WTC11 (cell line): ENCODE data around the gene SLN.

Experiments
- CREB1 ChIP-seq: sonication (generic); formaldehyde crosslinking; IDR thresholded peaks from 2 replicates; pipeline ENCODE4 v1.8.0; 2023; ENCODE audit warnings: mild to moderate bottlenecking, missing genetic modification reagents
- CREM ChIP-seq: sonication (generic); formaldehyde crosslinking; IDR thresholded peaks from 2 replicates; pipeline ENCODE4 v1.8.1; 2022; ENCODE audit warnings: mild to moderate bottlenecking, missing genetic modification reagents, moderate library complexity
- ELF4 ChIP-seq: sonication (generic); formaldehyde crosslinking; IDR thresholded peaks from 2 replicates; pipeline ENCODE4 v1.8.1; 2022; ENCODE audit warnings: low read depth, mild to moderate bottlenecking, moderate library complexity, missing genetic modification reagents
- FOXJ3 ChIP-seq: sonication (generic); formaldehyde crosslinking; IDR thresholded peaks from 2 replicates; pipeline ENCODE4 v1.9.0; 2021; ENCODE audit warnings: missing genetic modification reagents, mild to moderate bottlenecking, borderline replicate concordance
- GABPB1 ChIP-seq: sonication (generic); formaldehyde crosslinking; IDR thresholded peaks from 2 replicates; pipeline ENCODE4 v1.8.1; 2023; ENCODE audit warnings: mild to moderate bottlenecking, missing genetic modification reagents
- NR3C1 ChIP-seq: sonication (generic); formaldehyde crosslinking; conservative IDR thresholded peaks from 2 replicates; pipeline ENCODE4 v1.8.1; 2023; ENCODE audit warnings: low read depth, mild to moderate bottlenecking, missing genetic modification reagents
- OVOL2 ChIP-seq: fragments of 250-450 bp; sonication (Bioruptor Pico); IDR thresholded peaks from 2 replicates; pipeline ENCODE4 v1.9.0; 2021; ENCODE audit warnings: mild to moderate bottlenecking, borderline replicate concordance
- TCF7 ChIP-seq: sonication (generic); formaldehyde crosslinking; IDR thresholded peaks from 2 replicates; pipeline ENCODE4 v1.8.0; 2022; ENCODE audit warnings: mild to moderate bottlenecking, low read depth, missing genetic modification reagents, moderate library complexity
- TF ChIP-seq, protein P1 (sequence below): fragments of 200-600 bp; IDR thresholded peaks from 2 replicates; pipeline ENCODE4 v1.8.0; 2022; ENCODE audit warnings: antibody characterized with exemption
- TF ChIP-seq, protein P2 (sequence below): fragments of 250-450 bp; sonication (Bioruptor Pico); IDR thresholded peaks from 2 replicates; pipeline ENCODE4 v2.1.2; 2022; ENCODE audit warnings: mild to moderate bottlenecking, moderate library complexity
- TF ChIP-seq, protein P3 (sequence below): sonication (generic); formaldehyde crosslinking; conservative IDR thresholded peaks from 2 replicates; pipeline ENCODE4 v1.8.1; 2023; ENCODE audit warnings: mild to moderate bottlenecking, low read depth, missing genetic modification reagents, moderate library complexity
- TF ChIP-seq, protein P4 (sequence below): sonication (generic); formaldehyde crosslinking; IDR thresholded peaks from 2 replicates; pipeline ENCODE4 v1.8.0; 2022; ENCODE audit warnings: mild to moderate bottlenecking, missing genetic modification reagents
- TF ChIP-seq, protein P5 (sequence below): sonication (generic); formaldehyde crosslinking; IDR thresholded peaks from 2 replicates; pipeline ENCODE4 v1.8.1; 2023; ENCODE audit warnings: mild to moderate bottlenecking, missing genetic modification reagents, moderate library complexity

DNA sequence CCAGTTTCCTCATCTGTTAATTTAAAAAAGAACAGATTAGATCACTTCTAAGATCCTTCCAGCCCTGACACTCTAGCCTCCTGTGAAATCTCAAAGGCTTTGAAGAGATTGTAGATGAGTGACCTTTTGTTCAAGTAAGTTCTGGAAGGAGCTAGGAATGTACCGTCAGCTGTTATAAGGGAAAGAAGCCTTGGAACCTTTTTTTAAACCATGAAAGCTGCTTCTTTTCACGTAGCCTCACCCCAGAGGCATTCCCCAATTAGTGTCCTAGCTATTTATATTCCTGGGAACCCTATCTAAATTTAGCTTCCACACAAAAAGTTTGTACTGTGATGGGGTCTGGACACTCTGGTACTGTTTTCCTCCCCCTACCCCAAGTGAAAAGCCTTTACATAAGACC, 35.8 kb upstream of the SLN start:
- TF ChIP-seq, protein P1, sequence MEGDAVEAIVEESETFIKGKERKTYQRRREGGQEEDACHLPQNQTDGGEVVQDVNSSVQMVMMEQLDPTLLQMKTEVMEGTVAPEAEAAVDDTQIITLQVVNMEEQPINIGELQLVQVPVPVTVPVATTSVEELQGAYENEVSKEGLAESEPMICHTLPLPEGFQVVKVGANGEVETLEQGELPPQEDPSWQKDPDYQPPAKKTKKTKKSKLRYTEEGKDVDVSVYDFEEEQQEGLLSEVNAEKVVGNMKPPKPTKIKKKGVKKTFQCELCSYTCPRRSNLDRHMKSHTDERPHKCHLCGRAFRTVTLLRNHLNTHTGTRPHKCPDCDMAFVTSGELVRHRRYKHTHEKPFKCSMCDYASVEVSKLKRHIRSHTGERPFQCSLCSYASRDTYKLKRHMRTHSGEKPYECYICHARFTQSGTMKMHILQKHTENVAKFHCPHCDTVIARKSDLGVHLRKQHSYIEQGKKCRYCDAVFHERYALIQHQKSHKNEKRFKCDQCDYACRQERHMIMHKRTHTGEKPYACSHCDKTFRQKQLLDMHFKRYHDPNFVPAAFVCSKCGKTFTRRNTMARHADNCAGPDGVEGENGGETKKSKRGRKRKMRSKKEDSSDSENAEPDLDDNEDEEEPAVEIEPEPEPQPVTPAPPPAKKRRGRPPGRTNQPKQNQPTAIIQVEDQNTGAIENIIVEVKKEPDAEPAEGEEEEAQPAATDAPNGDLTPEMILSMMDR: no peak
- TF ChIP-seq CREM (CRISPR knock-in tag): no peak
- TF ChIP-seq, protein P2, sequence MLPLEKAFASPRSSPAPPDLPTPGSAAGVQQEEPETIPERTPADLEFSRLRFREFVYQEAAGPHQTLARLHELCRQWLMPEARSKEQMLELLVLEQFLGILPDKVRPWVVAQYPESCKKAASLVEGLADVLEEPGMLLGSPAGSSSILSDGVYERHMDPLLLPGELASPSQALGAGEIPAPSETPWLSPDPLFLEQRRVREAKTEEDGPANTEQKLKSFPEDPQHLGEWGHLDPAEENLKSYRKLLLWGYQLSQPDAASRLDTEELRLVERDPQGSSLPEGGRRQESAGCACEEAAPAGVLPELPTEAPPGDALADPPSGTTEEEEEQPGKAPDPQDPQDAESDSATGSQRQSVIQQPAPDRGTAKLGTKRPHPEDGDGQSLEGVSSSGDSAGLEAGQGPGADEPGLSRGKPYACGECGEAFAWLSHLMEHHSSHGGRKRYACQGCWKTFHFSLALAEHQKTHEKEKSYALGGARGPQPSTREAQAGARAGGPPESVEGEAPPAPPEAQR: no peak
- TF ChIP-seq NR3C1 (CRISPR knock-in tag): no peak
- TF ChIP-seq, protein P3, sequence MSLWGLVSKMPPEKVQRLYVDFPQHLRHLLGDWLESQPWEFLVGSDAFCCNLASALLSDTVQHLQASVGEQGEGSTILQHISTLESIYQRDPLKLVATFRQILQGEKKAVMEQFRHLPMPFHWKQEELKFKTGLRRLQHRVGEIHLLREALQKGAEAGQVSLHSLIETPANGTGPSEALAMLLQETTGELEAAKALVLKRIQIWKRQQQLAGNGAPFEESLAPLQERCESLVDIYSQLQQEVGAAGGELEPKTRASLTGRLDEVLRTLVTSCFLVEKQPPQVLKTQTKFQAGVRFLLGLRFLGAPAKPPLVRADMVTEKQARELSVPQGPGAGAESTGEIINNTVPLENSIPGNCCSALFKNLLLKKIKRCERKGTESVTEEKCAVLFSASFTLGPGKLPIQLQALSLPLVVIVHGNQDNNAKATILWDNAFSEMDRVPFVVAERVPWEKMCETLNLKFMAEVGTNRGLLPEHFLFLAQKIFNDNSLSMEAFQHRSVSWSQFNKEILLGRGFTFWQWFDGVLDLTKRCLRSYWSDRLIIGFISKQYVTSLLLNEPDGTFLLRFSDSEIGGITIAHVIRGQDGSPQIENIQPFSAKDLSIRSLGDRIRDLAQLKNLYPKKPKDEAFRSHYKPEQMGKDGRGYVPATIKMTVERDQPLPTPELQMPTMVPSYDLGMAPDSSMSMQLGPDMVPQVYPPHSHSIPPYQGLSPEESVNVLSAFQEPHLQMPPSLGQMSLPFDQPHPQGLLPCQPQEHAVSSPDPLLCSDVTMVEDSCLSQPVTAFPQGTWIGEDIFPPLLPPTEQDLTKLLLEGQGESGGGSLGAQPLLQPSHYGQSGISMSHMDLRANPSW (CRISPR knock-in tag): no peak
- no peak for TF ChIP-seq TCF7 (CRISPR knock-in tag)
- TF ChIP-seq FOXJ3 (CRISPR knock-in tag): no peak
- no peak for TF ChIP-seq CREB1 (CRISPR knock-in tag)
- TF ChIP-seq, protein P4, sequence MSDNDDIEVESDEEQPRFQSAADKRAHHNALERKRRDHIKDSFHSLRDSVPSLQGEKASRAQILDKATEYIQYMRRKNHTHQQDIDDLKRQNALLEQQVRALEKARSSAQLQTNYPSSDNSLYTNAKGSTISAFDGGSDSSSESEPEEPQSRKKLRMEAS (CRISPR knock-in tag): no peak
- TF ChIP-seq GABPB1 (CRISPR knock-in tag): no peak
- no peak for TF ChIP-seq OVOL2 (CRISPR knock-in tag)
- TF ChIP-seq ELF4 (CRISPR knock-in tag): no peak
- TF ChIP-seq, protein P5, sequence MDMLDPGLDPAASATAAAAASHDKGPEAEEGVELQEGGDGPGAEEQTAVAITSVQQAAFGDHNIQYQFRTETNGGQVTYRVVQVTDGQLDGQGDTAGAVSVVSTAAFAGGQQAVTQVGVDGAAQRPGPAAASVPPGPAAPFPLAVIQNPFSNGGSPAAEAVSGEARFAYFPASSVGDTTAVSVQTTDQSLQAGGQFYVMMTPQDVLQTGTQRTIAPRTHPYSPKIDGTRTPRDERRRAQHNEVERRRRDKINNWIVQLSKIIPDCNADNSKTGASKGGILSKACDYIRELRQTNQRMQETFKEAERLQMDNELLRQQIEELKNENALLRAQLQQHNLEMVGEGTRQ (CRISPR knock-in tag): no peak
